ENCODE data around the gene FMC1. TPM values are rescaled to one million over a fixed set of nuclear protein-coding genes. Genes with fewer than 3 reads are reported as not detected.

The FMC1 gene
- total RNA-seq, 4 donors from 2014 or later: 16.6 to 18.2 (median 17.3) TPM

GRCh38 chr7:139382439-139382838, 41.3 kb downstream of the FMC1 start:
- Histone ChIP-seq H3K4me1 (no peaks in the 10 kb centered on the region), H3K27ac (no peak overlapping the region), H3K9me3 (no peaks in the 10 kb centered on the region), H3K4me3 (no peak overlapping the region), H3K27me3 (no peaks in the 10 kb centered on the region), H3K36me3 (peaks cover 0 to 97% of the 10 kb centered on the region in 2 donors)
- no peak for ATAC-seq
- WGBS, 2 donors (ENCODE audit: low coverage in 1 of 2): 88 to 91% methylated on average over 4 of the region's 6 CpGs
- TF ChIP-seq EP300 (IDR thresholded peaks at IDR 0.05): no peak
- TF ChIP-seq POLR2A (IDR thresholded peaks at IDR 0.05): no peak
- no peak for TF ChIP-seq CTCF (IDR thresholded peaks at IDR 0.05)
- no peak for TF ChIP-seq POLR2AphosphoS5 (IDR thresholded peaks at IDR 0.05)

GRCh38 chr7:139384611-139385010, 43.5 kb downstream of the FMC1 start:
- no peak overlapping the region for H3K4me3 ChIP-seq
- 91 to 93% methylated on average over 3 of the region's 3 CpGs for WGBS, 2 donors (ENCODE audit: low coverage in 1 of 2)
- H3K9me3 ChIP-seq: no peaks in the 10 kb centered on the region
- peaks cover 0 to 97% of the 10 kb centered on the region in 2 donors for H3K36me3 ChIP-seq
- no peak overlapping the region for H3K27ac ChIP-seq
- peaks cover 0 to 8% (median 0%) of the 10 kb centered on the region in 3 donors for H3K4me1 ChIP-seq
- no peaks in the 10 kb centered on the region for H3K27me3 ChIP-seq
- no peak for ATAC-seq
- TF ChIP-seq EP300 (IDR thresholded peaks at IDR 0.05) (no peak), CTCF (IDR thresholded peaks at IDR 0.05) (no peak), POLR2AphosphoS5 (IDR thresholded peaks at IDR 0.05) (no peak), POLR2A (IDR thresholded peaks at IDR 0.05) (no peak)

GRCh38 chr7:139387594-139387993, 46.5 kb downstream of the FMC1 start:
- Histone ChIP-seq H3K4me1 (peaks cover 0 to 8% (median 0%) of the 10 kb centered on the region in 3 donors), H3K36me3 (peaks cover 0 to 89% of the 10 kb centered on the region in 2 donors), H3K9me3 (no peaks in the 10 kb centered on the region), H3K4me3 (no peak overlapping the region), H3K27ac (no peak overlapping the region), H3K27me3 (no peaks in the 10 kb centered on the region)
- no peak for ATAC-seq
- 79 to 81% methylated on average over 5 of the region's 5 CpGs for WGBS, 2 donors (ENCODE audit: low coverage in 1 of 2)
- TF ChIP-seq POLR2A (IDR thresholded peaks at IDR 0.05) (no peak), CTCF (IDR thresholded peaks at IDR 0.05) (no peak), POLR2AphosphoS5 (IDR thresholded peaks at IDR 0.05) (no peak)

- TF ChIP-seq EP300 (IDR thresholded peaks at IDR 0.05) (no peak), POLR2AphosphoS5 (IDR thresholded peaks at IDR 0.05) (no peak), CTCF (IDR thresholded peaks at IDR 0.05) (no peak), POLR2A (IDR thresholded peaks at IDR 0.05) (no peak)
- no peak overlapping the region for H3K4me3 ChIP-seq
- peaks cover 0 to 13% (median 0%) of the 10 kb centered on the region in 3 donors for H3K4me1 ChIP-seq
- no peaks in the 10 kb centered on the region for H3K27me3 ChIP-seq
- no peaks in the 10 kb centered on the region for H3K9me3 ChIP-seq
- no peak overlapping the region for H3K27ac ChIP-seq
- peaks cover 0 to 89% of the 10 kb centered on the region in 2 donors for H3K36me3 ChIP-seq
- ATAC-seq: no peak
- 84 to 86% methylated on average over 2 to 3 of the region's 3 CpGs for WGBS, 2 donors (ENCODE audit: low coverage in 1 of 2)
Measured at GRCh38 chr7:139389091-139389490, 48.0 kb downstream of the FMC1 start.

GRCh38 chr7:139389774-139390173, 48.6 kb downstream of the FMC1 start:
- H3K36me3 ChIP-seq: peaks cover 0 to 85% of the 10 kb centered on the region in 2 donors
- H3K9me3 ChIP-seq: no peaks in the 10 kb centered on the region
- WGBS, 2 donors (ENCODE audit: low coverage in 1 of 2): 80 to 100% methylated on average over 1 to 2 of the region's 2 CpGs
- no peak overlapping the region for H3K27ac ChIP-seq
- no peaks in the 10 kb centered on the region for H3K27me3 ChIP-seq
- TF ChIP-seq POLR2AphosphoS5 (IDR thresholded peaks at IDR 0.05): no peak
- no peak for TF ChIP-seq CTCF (IDR thresholded peaks at IDR 0.05)
- no peak for TF ChIP-seq POLR2A (IDR thresholded peaks at IDR 0.05)
- no peak for TF ChIP-seq EP300 (IDR thresholded peaks at IDR 0.05)
- no peak for ATAC-seq
- no peak overlapping the region for H3K4me3 ChIP-seq
- H3K4me1 ChIP-seq: peaks cover 0 to 14% (median 0%) of the 10 kb centered on the region in 3 donors

Data from gastroesophageal sphincter (tissue), 4 donors.